Measurements from ENCODE around the gene DSCAML1. TPM values are rescaled to one million over a fixed set of nuclear protein-coding genes. Genes with fewer than 3 reads are reported as not detected.

The DSCAML1 gene
- total RNA-seq, 1 donor from 2014 or later: 4.0 TPM

GRCh38 chr11:117525866-117526542, 271.0 kb downstream of the DSCAML1 start:
- no peak for TF ChIP-seq CTCF (conservative IDR thresholded peaks at IDR 0.05; ENCODE audit: low read depth, low read length)
- H3K4me3 ChIP-seq (ENCODE audit: low read depth, low read length): no peak overlapping the region
- DNase-seq (ENCODE audit: low read depth): no peak

GRCh38 chr11:117524468-117525183, 272.4 kb downstream of the DSCAML1 start:
- no peak for DNase-seq (ENCODE audit: low read depth)
- no peak overlapping the region for H3K4me3 ChIP-seq (ENCODE audit: low read depth, low read length)
- TF ChIP-seq CTCF (conservative IDR thresholded peaks at IDR 0.05; ENCODE audit: low read depth, low read length): no peak

GRCh38 chr11:117523680-117524079, 273.3 kb downstream of the DSCAML1 start:
- no peak for DNase-seq (ENCODE audit: low read depth)
- no peak for TF ChIP-seq CTCF (conservative IDR thresholded peaks at IDR 0.05; ENCODE audit: low read depth, low read length)
- H3K4me3 ChIP-seq (ENCODE audit: low read depth, low read length): no peak overlapping the region

- no peak for DNase-seq (ENCODE audit: low read depth)
- no peak for TF ChIP-seq CTCF (conservative IDR thresholded peaks at IDR 0.05; ENCODE audit: low read depth, low read length)
- no peak overlapping the region for H3K4me3 ChIP-seq (ENCODE audit: low read depth, low read length)
Observed at GRCh38 chr11:117521974-117522373, 275.0 kb downstream of the DSCAML1 start.

- no peak for DNase-seq (ENCODE audit: low read depth)
- no peak overlapping the region for H3K4me3 ChIP-seq (ENCODE audit: low read depth, low read length)
- TF ChIP-seq CTCF (conservative IDR thresholded peaks at IDR 0.05; ENCODE audit: low read depth, low read length): no peak
Observed at GRCh38 chr11:117520966-117521365, 276.1 kb downstream of the DSCAML1 start.

- H3K4me3 ChIP-seq (ENCODE audit: low read depth, low read length): no peak overlapping the region
- TF ChIP-seq CTCF (conservative IDR thresholded peaks at IDR 0.05; ENCODE audit: low read depth, low read length): peak; percentile 23
- no peak for DNase-seq (ENCODE audit: low read depth)
Observed at GRCh38 chr11:117520201-117520600, 276.8 kb downstream of the DSCAML1 start.
